SK-N-MC (cell line): Measurements from ENCODE around the gene ADD1.
"Not testable (repeated sequence)": the region's sequence is repeated elsewhere in the genome, so short reads cannot be mapped to it uniquely, and the experiment has no call there.

Source experiments
- DNase-seq: peaks from one replicate; pipeline ENCODE4 v3.0.0-alpha.2; 2011; ENCODE audit warnings: low read depth, low spot score
- H3K27ac ChIP-seq: fragments of 200-600 bp; sonication (generic); 2 replicates; pipeline ENCODE4 v1.5.1; 2016; ENCODE audit warnings: mixed run types
- H3K36me3 ChIP-seq: fragments of 200-600 bp; sonication (generic); 2 replicates; pipeline ENCODE4 v1.6.1; 2017; ENCODE audit warnings: antibody characterized with exemption, low read length, mixed read lengths; ENCODE audit not compliant: insufficient read depth
- H3K4me3 ChIP-seq: fragments of 200-600 bp; sonication (generic); 2 replicates; pipeline ENCODE4 v1.5.1; 2016
- H3K9ac ChIP-seq: fragments of 200-600 bp; sonication (generic); 2 replicates; pipeline ENCODE4 v1.8.0; 2017; ENCODE audit warnings: mixed run types, mixed read lengths; ENCODE audit not compliant: insufficient read length
- H3K9me3 ChIP-seq: fragments of 200-600 bp; sonication (generic); 2 replicates; pipeline ENCODE4 v1.6.1; 2017; ENCODE audit warnings: low read depth, mild to moderate bottlenecking, antibody characterized with exemption, low read length, moderate library complexity, mixed read lengths
- EZH2 ChIP-seq: fragments of 200-600 bp; sonication (generic); IDR thresholded peaks from one replicate; pipeline ENCODE4 v1.6.1; 2017; ENCODE audit warnings: antibody characterized with exemption
- FOXP2 ChIP-seq: optimal IDR thresholded peaks from 2 replicates; pipeline ENCODE3; 2011; ENCODE audit warnings: mild to moderate bottlenecking, moderate library complexity; ENCODE audit not compliant: insufficient read depth; ENCODE audit errors: extremely low read length, control extremely low read depth
- POLR2AphosphoS5 ChIP-seq: IDR thresholded peaks from 2 replicates; pipeline ENCODE4 v1.6.1; 2012; ENCODE audit warnings: mild to moderate bottlenecking, low read depth, low read length, borderline replicate concordance

ADD1 gene

DNA sequence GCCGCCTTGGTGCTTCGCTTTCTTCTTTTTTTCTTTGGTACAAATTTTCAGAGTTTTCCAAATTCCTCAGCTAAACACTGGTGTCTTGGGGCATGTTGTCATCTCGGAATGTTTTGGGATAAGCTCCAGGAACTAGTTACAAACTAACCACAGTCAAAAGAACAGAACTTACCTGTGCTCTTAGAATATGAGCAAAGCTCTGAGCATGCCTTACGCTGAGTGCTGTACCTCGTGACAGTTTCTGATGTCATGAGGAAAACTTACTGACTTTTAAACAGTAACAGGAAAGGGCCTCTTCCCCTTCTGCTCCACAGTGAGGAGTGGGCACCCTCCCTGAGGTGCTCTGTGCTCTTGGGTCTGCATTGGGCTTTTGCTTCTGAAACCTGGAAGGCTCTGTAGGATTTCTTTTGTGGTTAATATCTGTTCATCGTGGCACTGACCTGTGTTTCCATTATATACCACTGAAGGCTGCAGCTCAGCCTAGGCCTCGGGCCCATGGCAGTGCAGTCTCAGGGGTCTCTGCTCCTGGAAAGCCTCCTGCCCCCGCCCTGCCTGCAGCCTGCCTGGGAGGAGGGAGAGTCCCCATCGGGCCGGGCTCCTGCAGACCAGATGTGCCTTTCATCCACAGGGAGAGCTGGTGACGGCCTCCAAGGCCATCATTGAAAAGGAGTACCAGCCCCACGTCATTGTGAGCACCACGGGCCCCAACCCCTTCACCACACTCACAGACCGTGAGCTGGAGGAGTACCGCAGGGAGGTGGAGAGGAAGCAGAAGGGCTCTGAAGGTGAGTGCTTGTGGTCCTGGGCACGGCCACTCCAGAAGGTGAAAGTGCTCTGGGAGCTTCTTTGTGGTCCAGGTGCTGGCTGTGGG lies 70.8 kb downstream of the ADD1 start:
- TF ChIP-seq EZH2 = no peak
- no peak for TF ChIP-seq POLR2AphosphoS5
- TF ChIP-seq FOXP2 = no peak
- H3K9ac ChIP-seq = no peak overlapping the region
- no peaks in the 10 kb centered on the region for H3K9me3 ChIP-seq
- H3K4me3 ChIP-seq = no peak overlapping the region
- no peak overlapping the region for H3K27ac ChIP-seq
- H3K36me3 ChIP-seq = peaks cover 35% of the 10 kb centered on the region
- DNase-seq = no peak

GRCh38 chr4:2915789-2916188 lies 72.1 kb downstream of the ADD1 start:
- TF ChIP-seq POLR2AphosphoS5 (no peak), EZH2 (no peak), FOXP2 (no peak)
- no peaks in the 10 kb centered on the region for H3K9me3 ChIP-seq
- H3K36me3 ChIP-seq = peaks cover 31% of the 10 kb centered on the region
- no peak overlapping the region for H3K27ac ChIP-seq
- no peak overlapping the region for H3K4me3 ChIP-seq
- DNase-seq = no peak
- H3K9ac ChIP-seq = no peak overlapping the region

GRCh38 chr4:2916696-2917095 lies 73.1 kb downstream of the ADD1 start:
- not testable (repeated sequence) for H3K27ac ChIP-seq, DNase-seq, H3K9me3 ChIP-seq, H3K4me3 ChIP-seq, H3K9ac ChIP-seq
- peaks cover 30% of the 10 kb centered on the region for H3K36me3 ChIP-seq

DNA sequence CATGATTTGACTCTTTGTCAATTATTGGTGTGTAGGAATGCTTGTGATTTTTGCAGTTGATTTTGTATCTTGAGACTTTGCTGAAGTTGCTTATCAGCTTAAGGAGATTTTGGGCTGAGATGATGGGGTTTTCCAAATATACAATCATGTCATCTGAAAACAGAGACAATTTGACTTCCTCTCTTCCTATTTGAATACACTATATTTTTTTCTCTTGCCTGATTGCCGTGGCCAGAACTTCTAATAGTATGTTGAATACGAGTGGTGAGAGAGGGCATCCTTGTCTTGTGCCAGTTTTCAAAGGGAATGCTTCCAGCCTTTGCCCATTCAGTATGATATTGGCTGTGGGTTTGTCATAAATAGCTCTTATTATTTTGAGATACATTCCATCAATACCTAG lies 74.7 kb downstream of the ADD1 start:
- not testable (repeated sequence) for H3K27ac ChIP-seq, DNase-seq, H3K9me3 ChIP-seq, H3K4me3 ChIP-seq, H3K9ac ChIP-seq
- peaks cover 24% of the 10 kb centered on the region for H3K36me3 ChIP-seq

DNA sequence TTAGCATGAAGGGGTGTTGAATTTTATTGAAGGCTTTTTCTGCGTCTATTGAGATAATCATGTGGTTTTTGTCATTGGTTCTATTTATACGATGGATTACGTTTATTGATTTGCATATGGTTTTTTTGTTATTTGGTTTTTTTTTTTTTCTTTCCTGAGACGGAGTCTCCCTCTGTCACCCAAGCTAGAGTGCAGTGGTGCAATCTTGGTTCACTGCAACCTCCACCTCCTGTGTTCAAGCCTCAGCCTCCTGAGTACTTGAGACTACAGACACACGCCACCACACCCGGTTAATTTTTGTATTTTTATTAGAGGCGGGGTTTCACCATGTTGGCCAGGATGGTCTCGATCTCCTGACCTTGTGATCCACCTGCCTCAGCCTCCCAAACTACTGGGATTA lies 75.1 kb downstream of the ADD1 start:
- H3K36me3 ChIP-seq = peaks cover 24% of the 10 kb centered on the region
- not testable (repeated sequence) for H3K4me3 ChIP-seq, DNase-seq, H3K9me3 ChIP-seq, H3K9ac ChIP-seq, H3K27ac ChIP-seq

DNA sequence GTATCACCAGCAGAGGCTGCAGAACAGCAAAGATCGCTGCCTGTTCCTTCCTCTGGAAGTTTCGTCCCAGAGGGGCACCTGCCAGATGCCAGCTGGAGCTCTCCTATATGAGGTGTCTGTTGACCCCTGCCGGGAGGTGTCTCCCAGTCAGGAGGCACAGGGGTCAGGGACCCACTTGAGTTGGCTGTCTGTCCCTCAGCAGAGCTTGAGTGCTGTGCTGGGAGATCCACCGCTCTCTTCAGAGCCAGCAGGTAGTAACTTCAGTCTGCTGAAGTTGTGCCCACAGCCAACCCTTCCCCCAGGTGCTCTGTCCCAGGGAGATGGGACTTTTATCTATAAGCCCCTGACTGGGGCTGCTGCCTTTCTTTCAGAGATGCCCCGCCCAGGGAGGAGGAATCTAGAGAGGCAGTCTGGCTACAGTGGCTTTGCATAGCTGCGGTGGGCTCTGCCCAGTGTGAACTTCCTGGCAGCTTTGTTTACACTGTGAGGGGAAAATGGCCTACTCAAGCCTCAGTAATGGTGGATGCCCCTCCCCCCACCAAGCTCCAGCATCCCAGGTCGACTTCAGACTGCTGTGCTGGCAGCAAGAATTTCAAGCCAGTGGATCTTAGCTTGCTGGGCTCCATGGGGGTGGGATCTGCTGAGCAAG lies 78.9 kb downstream of the ADD1 start:
- H3K36me3 ChIP-seq = peaks cover 14% of the 10 kb centered on the region; the same call in 1 of the 2 replicates
- not testable (repeated sequence) for H3K9ac ChIP-seq, H3K4me3 ChIP-seq, H3K9me3 ChIP-seq, DNase-seq, H3K27ac ChIP-seq

DNA sequence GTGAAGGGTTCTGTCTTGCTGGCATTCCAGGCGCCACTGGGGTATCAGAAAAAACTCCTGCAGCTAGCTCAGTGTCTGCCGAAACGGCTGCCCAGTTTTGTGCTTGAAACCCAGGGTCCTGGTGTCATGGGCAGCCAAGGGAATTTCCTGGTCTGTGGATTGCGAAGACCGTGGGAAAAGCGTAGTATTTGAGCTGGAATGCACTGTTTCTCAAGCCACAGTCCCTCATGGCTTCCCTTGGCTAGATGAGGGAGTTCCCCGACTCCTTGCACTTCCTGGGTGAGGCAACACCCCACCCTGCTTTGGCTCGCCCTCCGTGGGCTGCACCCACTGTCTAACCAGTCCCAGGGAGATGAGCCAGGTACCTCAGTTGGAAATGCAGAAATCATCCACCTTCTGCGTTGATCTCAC lies 79.5 kb downstream of the ADD1 start:
- Histone ChIP-seq H3K36me3 (peaks cover 14% of the 10 kb centered on the region; the same call in 1 of the 2 replicates), H3K4me3 (no peak overlapping the region), H3K9ac (no peak overlapping the region), H3K9me3 (no peaks in the 10 kb centered on the region), H3K27ac (no peak overlapping the region)
- TF ChIP-seq POLR2AphosphoS5 (no peak), EZH2 (no peak), FOXP2 (no peak)
- DNase-seq = no peak

- TF ChIP-seq EZH2 (no peak), POLR2AphosphoS5 (no peak), FOXP2 (no peak)
- peaks cover 14% of the 10 kb centered on the region; the same call in 1 of the 2 replicates for H3K36me3 ChIP-seq
- H3K9me3 ChIP-seq = no peaks in the 10 kb centered on the region
- no peak for DNase-seq
- H3K9ac ChIP-seq = no peak overlapping the region
- H3K4me3 ChIP-seq = no peak overlapping the region
- no peak overlapping the region for H3K27ac ChIP-seq
Measured at GRCh38 chr4:2923668-2924173, 80.1 kb downstream of the ADD1 start.

GRCh38 chr4:2924286-2924685 lies 80.6 kb downstream of the ADD1 start:
- H3K27ac ChIP-seq = no peak overlapping the region
- no peak for TF ChIP-seq POLR2AphosphoS5
- no peak for TF ChIP-seq FOXP2
- TF ChIP-seq EZH2 = no peak
- no peak overlapping the region for H3K4me3 ChIP-seq
- H3K36me3 ChIP-seq = peaks cover 14% of the 10 kb centered on the region; the same call in 1 of the 2 replicates
- no peak overlapping the region for H3K9ac ChIP-seq
- H3K9me3 ChIP-seq = no peaks in the 10 kb centered on the region
- DNase-seq = no peak
